Spleen (tissue), 7 donors: ENCODE measurements around the gene RERE.

ENCODE experiments used
- CTCF ChIP-seq, 11 experiments: fragments of 200-600 bp in 7 of 11; fragments of 450-650 bp in 4 of 11; sonication (generic) in 4 of 11; IDR thresholded peaks in 8 of 11; conservative IDR thresholded peaks in 3 of 11; 1 replicate in 7 of 11; 2 replicates in 4 of 11; pipeline versions ENCODE4 v1.4.0 to v1.8.0; 2016 to 2021; ENCODE audit warnings: antibody characterized with exemption in 11 of 11, inconsistent platforms in 4 of 11, mild to moderate bottlenecking in 1 of 11
- POLR2A ChIP-seq, 3 donors: fragments of 450-650 bp; IDR thresholded peaks; one replicate each; pipeline ENCODE4 v1.5.1; 2017; ENCODE audit warnings: antibody characterized with exemption in 3 of 3, mild to moderate bottlenecking in 1 of 3
- POLR2AphosphoS5 ChIP-seq, 3 donors: sonication (generic); formaldehyde crosslinking; IDR thresholded peaks; one replicate each; pipeline ENCODE4 v1.5.1; 2017; ENCODE audit warnings: antibody characterized with exemption in 3 of 3
- donor health status: DM: no; HTN: no; CAD: no; lungs with moderate emphysema.
- donor health status: DM: no; HTN: no; CAD: no.
- donor health status: DM: no; HTN: no; CAD: no.

- TF ChIP-seq CTCF (IDR thresholded peaks at IDR 0.05 in 8 of 11, conservative IDR thresholded peaks at IDR 0.05 in 3 of 11), result no peak
- TF ChIP-seq POLR2A (IDR thresholded peaks at IDR 0.05), result no peak
- TF ChIP-seq POLR2AphosphoS5 (IDR thresholded peaks at IDR 0.05), result no peak
Measured at GRCh38 chr1:8328271-8328670, 489.2 kb downstream of the RERE start.
